HepG2 (cell line): ENCODE measurements around the gene MYL11. TPM values are rescaled to one million over a fixed set of nuclear protein-coding genes. Genes with fewer than 3 reads are reported as not detected.

Experiments
- MEIS2 ChIP-seq: sonication (generic); formaldehyde crosslinking; IDR thresholded peaks from 2 replicates; pipeline ENCODE4 v1.9.0; 2021; ENCODE audit warnings: mild to moderate bottlenecking, missing genetic modification reagents
- PCBP1 ChIP-seq: fragments of 200-400 bp; formaldehyde crosslinking; IDR thresholded peaks from 2 replicates; pipeline ENCODE4 v1.6.1; 2017; ENCODE audit warnings: mild to moderate bottlenecking, low read depth, low read length, borderline replicate concordance
- SALL2 ChIP-seq: sonication (generic); formaldehyde crosslinking; IDR thresholded peaks from 2 replicates; pipeline ENCODE4 v1.8.1; 2023; ENCODE audit warnings: mild to moderate bottlenecking, missing genetic modification reagents, inconsistent platforms
- ZNF746 ChIP-seq: sonication (generic); formaldehyde crosslinking; IDR thresholded peaks from 2 replicates; pipeline ENCODE4 v1.8.0; 2022; ENCODE audit warnings: mild to moderate bottlenecking, missing genetic modification reagents
- polyA plus RNA-seq, 8 experiments: library from polyadenylated mRNA; depleted of rRNA in 3 of 8; stranded (reverse) in 7 of 8; unstranded in 1 of 8; fragments of >200 nt; fragmentation: Illumina TruSeq in 4 of 8; extraction: Trizol in 4 of 8; gene quantifications; 2 replicates each; pipeline versions ENCODE4 v1.2.1 to v1.2.3, GENCODE V29; 2011 to 2016; ENCODE audit warnings: low read depth in 4 of 8, missing spikeins in 1 of 8, mixed read lengths in 1 of 8; ENCODE audit not compliant: insufficient read depth in 1 of 8
- total RNA-seq, 5 experiments: library from RNA; depleted of rRNA; stranded (reverse); fragments of >200 nt; fragmentation: Illumina TruSeq; extraction: Trizol; gene quantifications; 2 replicates each; pipeline ENCODE4 v1.2.3, GENCODE V29; 2016; ENCODE audit warnings: low read depth in 1 of 5
- TF ChIP-seq, protein P1 (sequence below): sonication (generic); formaldehyde crosslinking; IDR thresholded peaks from 2 replicates; pipeline ENCODE4 v1.5.0; 2020; ENCODE audit warnings: mild to moderate bottlenecking, missing genetic modification reagents
- TF ChIP-seq, protein P2 (sequence below): sonication (generic); formaldehyde crosslinking; IDR thresholded peaks from 2 replicates; pipeline ENCODE4 v1.4.0; 2020; ENCODE audit warnings: missing genetic modification reagents
- TF ChIP-seq, protein P3 (sequence below): sonication (generic); formaldehyde crosslinking; IDR thresholded peaks from 2 replicates; pipeline ENCODE4 v1.5.0; 2020; ENCODE audit warnings: mild to moderate bottlenecking, low read depth, missing genetic modification reagents, borderline replicate concordance
- TF ChIP-seq, protein P4 (sequence below): sonication (generic); formaldehyde crosslinking; IDR thresholded peaks from 2 replicates; pipeline ENCODE4 v1.5.0; 2020; ENCODE audit warnings: missing genetic modification reagents
- TF ChIP-seq, protein P5 (sequence below): IDR thresholded peaks from 2 replicates; pipeline ENCODE4 v1.6.1; 2016
- TF ChIP-seq, protein P6 (sequence below): sonication (generic); formaldehyde crosslinking; conservative IDR thresholded peaks from 2 replicates; pipeline ENCODE4 v1.8.0; 2022; ENCODE audit warnings: mild to moderate bottlenecking, moderate library complexity, missing genetic modification reagents
- TF ChIP-seq, protein P7 (sequence below): sonication (generic); formaldehyde crosslinking; conservative IDR thresholded peaks from 2 replicates; pipeline ENCODE4 v1.4.0; 2020; ENCODE audit warnings: missing genetic modification reagents

Gene MYL11
- total and polyA plus RNA-seq, 2 of the 13 experiments (the other 11 are each of a cell fraction or from before 2014, with no cell fraction given) = not detected

DNA sequence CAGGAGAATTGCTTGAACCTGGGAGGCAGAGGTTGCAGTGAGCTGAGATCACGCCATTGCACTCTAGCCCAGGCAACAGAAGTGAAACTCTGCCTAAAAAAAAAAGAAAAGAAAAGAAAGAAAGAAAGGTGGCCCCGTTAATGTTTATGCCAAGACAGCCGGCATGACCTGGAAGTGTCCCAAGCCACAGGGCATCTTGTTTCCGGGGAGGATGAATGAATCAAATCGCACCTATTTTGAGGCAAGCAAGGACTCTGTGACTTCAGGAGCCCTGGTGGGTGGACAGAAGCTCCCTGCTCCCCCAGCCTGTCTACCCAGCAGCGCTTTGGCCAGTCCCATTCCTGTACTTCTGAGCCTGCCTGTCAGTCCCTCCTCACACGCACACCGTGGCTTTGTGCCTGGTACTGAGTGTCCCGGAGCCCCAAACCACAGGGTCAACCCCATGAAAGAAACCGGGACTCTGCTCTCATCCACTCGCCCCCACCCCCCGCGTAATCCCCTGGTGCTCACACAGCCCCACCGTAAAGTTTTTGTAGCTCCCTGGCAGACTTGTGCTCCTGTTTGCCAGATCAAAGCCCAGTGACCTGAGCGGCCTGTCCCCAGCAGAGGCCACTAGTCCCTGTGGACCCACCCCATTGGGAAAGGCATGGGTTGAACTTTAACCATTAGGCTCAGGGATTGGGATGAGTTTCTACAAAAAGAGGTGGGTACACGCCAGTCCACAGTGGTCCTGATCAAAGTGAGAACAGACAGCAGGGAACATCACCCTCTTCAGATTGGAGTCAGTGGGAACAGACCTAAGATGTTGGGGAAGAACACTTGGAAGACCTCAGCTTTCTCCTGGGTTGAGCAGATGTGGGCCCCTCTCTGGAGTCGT, 38.8 kb upstream of the MYL11 start (continued):
- TF ChIP-seq, protein P1, sequence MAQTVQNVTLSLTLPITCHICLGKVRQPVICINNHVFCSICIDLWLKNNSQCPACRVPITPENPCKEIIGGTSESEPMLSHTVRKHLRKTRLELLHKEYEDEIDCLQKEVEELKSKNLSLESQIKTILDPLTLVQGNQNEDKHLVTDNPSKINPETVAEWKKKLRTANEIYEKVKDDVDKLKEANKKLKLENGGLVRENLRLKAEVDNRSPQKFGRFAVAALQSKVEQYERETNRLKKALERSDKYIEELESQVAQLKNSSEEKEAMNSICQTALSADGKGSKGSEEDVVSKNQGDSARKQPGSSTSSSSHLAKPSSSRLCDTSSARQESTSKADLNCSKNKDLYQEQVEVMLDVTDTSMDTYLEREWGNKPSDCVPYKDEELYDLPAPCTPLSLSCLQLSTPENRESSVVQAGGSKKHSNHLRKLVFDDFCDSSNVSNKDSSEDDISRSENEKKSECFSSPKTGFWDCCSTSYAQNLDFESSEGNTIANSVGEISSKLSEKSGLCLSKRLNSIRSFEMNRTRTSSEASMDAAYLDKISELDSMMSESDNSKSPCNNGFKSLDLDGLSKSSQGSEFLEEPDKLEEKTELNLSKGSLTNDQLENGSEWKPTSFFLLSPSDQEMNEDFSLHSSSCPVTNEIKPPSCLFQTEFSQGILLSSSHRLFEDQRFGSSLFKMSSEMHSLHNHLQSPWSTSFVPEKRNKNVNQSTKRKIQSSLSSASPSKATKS (CRISPR knock-in tag) = 0 out of 2 replicates have a peak, but pooled peaks have one; percentile 31
- TF ChIP-seq, protein P2, sequence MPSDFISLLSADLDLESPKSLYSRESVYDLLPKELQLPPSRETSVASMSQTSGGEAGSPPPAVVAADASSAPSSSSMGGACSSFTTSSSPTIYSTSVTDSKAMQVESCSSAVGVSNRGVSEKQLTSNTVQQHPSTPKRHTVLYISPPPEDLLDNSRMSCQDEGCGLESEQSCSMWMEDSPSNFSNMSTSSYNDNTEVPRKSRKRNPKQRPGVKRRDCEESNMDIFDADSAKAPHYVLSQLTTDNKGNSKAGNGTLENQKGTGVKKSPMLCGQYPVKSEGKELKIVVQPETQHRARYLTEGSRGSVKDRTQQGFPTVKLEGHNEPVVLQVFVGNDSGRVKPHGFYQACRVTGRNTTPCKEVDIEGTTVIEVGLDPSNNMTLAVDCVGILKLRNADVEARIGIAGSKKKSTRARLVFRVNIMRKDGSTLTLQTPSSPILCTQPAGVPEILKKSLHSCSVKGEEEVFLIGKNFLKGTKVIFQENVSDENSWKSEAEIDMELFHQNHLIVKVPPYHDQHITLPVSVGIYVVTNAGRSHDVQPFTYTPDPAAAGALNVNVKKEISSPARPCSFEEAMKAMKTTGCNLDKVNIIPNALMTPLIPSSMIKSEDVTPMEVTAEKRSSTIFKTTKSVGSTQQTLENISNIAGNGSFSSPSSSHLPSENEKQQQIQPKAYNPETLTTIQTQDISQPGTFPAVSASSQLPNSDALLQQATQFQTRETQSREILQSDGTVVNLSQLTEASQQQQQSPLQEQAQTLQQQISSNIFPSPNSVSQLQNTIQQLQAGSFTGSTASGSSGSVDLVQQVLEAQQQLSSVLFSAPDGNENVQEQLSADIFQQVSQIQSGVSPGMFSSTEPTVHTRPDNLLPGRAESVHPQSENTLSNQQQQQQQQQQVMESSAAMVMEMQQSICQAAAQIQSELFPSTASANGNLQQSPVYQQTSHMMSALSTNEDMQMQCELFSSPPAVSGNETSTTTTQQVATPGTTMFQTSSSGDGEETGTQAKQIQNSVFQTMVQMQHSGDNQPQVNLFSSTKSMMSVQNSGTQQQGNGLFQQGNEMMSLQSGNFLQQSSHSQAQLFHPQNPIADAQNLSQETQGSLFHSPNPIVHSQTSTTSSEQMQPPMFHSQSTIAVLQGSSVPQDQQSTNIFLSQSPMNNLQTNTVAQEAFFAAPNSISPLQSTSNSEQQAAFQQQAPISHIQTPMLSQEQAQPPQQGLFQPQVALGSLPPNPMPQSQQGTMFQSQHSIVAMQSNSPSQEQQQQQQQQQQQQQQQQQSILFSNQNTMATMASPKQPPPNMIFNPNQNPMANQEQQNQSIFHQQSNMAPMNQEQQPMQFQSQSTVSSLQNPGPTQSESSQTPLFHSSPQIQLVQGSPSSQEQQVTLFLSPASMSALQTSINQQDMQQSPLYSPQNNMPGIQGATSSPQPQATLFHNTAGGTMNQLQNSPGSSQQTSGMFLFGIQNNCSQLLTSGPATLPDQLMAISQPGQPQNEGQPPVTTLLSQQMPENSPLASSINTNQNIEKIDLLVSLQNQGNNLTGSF (CRISPR knock-in tag) = no peak
- TF ChIP-seq, protein P3, sequence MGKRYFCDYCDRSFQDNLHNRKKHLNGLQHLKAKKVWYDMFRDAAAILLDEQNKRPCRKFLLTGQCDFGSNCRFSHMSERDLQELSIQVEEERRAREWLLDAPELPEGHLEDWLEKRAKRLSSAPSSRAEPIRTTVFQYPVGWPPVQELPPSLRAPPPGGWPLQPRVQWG (CRISPR knock-in tag) = no peak
- TF ChIP-seq PCBP1 (0 out of 2 replicates have a peak, but pooled peaks have one; percentile 64), MEIS2 (CRISPR knock-in tag) (no peak; the same call in 1 of the 2 replicates), SALL2 (0 out of 2 replicates have a peak, but pooled peaks have one; percentile 72), ZNF746 (CRISPR knock-in tag) (peak; percentile 60; the same call in 1 of the 2 replicates)
- TF ChIP-seq, protein P4, sequence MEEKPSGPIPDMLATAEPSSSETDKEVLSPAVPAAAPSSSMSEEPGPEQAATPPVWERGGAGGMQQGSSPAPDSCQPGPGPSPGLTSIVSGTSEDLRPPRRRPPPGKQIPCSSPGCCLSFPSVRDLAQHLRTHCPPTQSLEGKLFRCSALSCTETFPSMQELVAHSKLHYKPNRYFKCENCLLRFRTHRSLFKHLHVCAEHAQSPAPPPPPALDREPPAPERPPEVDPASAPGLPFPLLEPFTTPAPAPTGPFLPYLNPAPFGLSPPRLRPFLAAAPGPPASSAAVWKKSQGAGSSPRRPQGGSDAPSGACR (CRISPR knock-in tag) = peak; percentile 61; the same call in 1 of the 2 replicates
- TF ChIP-seq, protein P5, sequence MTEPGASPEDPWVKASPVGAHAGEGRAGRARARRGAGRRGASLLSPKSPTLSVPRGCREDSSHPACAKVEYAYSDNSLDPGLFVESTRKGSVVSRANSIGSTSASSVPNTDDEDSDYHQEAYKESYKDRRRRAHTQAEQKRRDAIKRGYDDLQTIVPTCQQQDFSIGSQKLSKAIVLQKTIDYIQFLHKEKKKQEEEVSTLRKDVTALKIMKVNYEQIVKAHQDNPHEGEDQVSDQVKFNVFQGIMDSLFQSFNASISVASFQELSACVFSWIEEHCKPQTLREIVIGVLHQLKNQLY (CRISPR knock-in tag) = 0 out of 2 replicates have a peak, but pooled peaks have one; percentile 25
- TF ChIP-seq, protein P6, sequence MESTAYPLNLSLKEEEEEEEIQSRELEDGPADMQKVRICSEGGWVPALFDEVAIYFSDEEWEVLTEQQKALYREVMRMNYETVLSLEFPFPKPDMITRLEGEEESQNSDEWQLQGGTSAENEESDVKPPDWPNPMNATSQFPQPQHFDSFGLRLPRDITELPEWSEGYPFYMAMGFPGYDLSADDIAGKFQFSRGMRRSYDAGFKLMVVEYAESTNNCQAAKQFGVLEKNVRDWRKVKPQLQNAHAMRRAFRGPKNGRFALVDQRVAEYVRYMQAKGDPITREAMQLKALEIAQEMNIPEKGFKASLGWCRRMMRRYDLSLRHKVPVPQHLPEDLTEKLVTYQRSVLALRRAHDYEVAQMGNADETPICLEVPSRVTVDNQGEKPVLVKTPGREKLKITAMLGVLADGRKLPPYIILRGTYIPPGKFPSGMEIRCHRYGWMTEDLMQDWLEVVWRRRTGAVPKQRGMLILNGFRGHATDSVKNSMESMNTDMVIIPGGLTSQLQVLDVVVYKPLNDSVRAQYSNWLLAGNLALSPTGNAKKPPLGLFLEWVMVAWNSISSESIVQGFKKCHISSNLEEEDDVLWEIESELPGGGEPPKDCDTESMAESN (CRISPR knock-in tag) = peak; percentile 73; the same call in 1 of the 2 replicates
- TF ChIP-seq, protein P7, sequence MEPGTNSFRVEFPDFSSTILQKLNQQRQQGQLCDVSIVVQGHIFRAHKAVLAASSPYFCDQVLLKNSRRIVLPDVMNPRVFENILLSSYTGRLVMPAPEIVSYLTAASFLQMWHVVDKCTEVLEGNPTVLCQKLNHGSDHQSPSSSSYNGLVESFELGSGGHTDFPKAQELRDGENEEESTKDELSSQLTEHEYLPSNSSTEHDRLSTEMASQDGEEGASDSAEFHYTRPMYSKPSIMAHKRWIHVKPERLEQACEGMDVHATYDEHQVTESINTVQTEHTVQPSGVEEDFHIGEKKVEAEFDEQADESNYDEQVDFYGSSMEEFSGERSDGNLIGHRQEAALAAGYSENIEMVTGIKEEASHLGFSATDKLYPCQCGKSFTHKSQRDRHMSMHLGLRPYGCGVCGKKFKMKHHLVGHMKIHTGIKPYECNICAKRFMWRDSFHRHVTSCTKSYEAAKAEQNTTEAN (CRISPR knock-in tag) = peak; percentile 40; the same call in 1 of the 2 replicates
